ENCODE results near the gene TWIST2. TPM values are rescaled to one million over a fixed set of nuclear protein-coding genes. Genes with fewer than 3 reads are reported as not detected.
A peak's percentile ranks its signal among the peaks of the same experiment; 100 is the strongest.

TWIST2 gene
- total RNA-seq, 1 experiment from 2014 or later, result 5.0 TPM

DNA sequence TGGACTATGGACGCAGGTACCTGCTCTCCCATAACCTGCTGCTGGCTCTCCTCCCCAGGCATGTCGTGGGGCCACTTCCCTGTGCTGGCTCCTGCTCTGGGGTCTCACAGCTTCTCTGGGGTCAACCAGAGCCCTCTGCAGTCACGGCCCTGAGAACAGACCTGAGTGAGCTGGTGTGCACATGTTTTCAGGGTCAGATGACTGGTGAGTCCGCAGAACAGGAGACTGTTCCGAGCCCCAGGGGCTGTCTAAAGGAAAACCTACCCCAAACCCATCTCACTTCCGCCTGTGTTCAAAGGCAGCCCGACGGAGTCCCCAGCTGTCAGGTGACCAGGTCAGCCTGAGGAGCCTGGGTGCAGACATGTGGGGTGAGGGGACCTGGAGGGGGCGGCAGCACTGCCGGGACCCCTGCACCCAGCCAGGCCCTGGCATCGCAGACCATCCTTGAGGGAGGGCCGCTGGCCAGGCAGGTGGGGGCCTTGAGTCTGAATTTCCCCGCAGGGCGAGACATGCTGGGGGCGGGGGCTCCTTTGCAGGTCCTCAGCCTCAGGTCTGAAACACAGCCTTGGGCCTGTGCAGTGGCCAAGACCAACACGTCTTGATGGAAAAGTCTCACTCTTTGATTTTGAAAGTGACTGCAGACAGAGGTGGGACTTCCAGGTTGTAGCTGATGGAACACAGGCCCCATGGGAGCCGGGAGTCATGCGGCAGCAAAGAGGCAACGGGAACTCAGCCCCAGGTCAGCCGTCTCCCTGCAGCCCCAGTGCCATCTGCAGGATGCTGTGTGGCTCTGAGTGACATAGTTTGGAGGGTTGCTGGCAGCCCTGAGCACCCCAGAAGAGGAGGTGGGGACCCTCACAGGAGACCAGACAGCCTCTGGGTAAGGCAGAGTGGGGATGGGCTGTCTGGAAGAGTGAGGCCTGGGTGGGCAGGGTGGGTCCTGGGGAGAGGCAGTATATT is 65.3 kb downstream of the TWIST2 start:
- ChIA-PET POLR2A (ENCODE audit: unreplicated experiment) (no interaction called here), CTCF (no interaction called here)
- DNase-seq, result no peak
- Histone ChIP-seq H3K27me3 (ENCODE audit: insufficient read depth, low read depth) (peaks cover 37% of the 10 kb centered on the region), H3K4me2 (no peak overlapping the region), H3K36me3 (ENCODE audit: low read depth) (no peaks in the 10 kb centered on the region), H3F3A (ENCODE audit: insufficient read depth, low read depth) (peaks cover 11% of the 10 kb centered on the region), H3K9me3 (ENCODE audit: insufficient read depth, low read depth) (no peaks in the 10 kb centered on the region), H3K9me2 (ENCODE audit: insufficient read depth) (no peaks in the 10 kb centered on the region), H3K4me1 (replicated peaks; ENCODE audit: insufficient read depth) (0 out of 2 replicates have a peak, but pooled peaks cover 5% of the 10 kb centered on the region), H3K27ac (no peak overlapping the region), H3K4me3 (no peak overlapping the region), H4K20me1 (ENCODE audit: insufficient read depth) (no peaks in the 10 kb centered on the region), H2AFZ (no peak overlapping the region), H3K79me2 (ENCODE audit: low read depth) (no peaks in the 10 kb centered on the region)
- no TSS peak for BruUV-seq (replicated peaks)
- TF ChIP-seq CTCF (conservative IDR thresholded peaks at IDR 0.05), result no peak
- TF ChIP-seq EZH2 (IDR thresholded peaks at IDR 0.05; ENCODE audit: low read depth), result no peak
- intact Hi-C loops (cut with micrococcal nuclease; ENCODE audit: unreplicated experiment), result loop anchor here (5.0 kb wide), 1 partner anchor 51 kb away; no protein-coding TSS in a partner anchor

GRCh38 chr2:238913931-238914647 is 66.2 kb downstream of the TWIST2 start:
- Histone ChIP-seq H2AFZ (no peak overlapping the region), H3K9me2 (ENCODE audit: insufficient read depth) (no peaks in the 10 kb centered on the region), H3K36me3 (ENCODE audit: low read depth) (no peaks in the 10 kb centered on the region), H3K79me2 (ENCODE audit: low read depth) (no peaks in the 10 kb centered on the region), H3K9me3 (ENCODE audit: insufficient read depth, low read depth) (no peaks in the 10 kb centered on the region), H3F3A (ENCODE audit: insufficient read depth, low read depth) (peaks cover 5% of the 10 kb centered on the region; the same call in 1 of the 2 replicates), H3K27ac (no peak overlapping the region), H4K20me1 (ENCODE audit: insufficient read depth) (no peaks in the 10 kb centered on the region), H3K4me1 (replicated peaks; ENCODE audit: insufficient read depth) (0 out of 2 replicates have a peak, but pooled peaks cover 5% of the 10 kb centered on the region), H3K4me3 (no peak overlapping the region), H3K27me3 (ENCODE audit: insufficient read depth, low read depth) (peaks cover 45% of the 10 kb centered on the region), H3K4me2 (peak overlapping the region; percentile 34)
- BruUV-seq (replicated peaks), result no TSS peak
- TF ChIP-seq EZH2 (IDR thresholded peaks at IDR 0.05; ENCODE audit: low read depth) (no peak), CTCF (conservative IDR thresholded peaks at IDR 0.05) (no peak)
- ChIA-PET CTCF (no interaction called here), POLR2A (ENCODE audit: unreplicated experiment) (no interaction called here)
- intact Hi-C loops (cut with micrococcal nuclease; ENCODE audit: unreplicated experiment), result loop anchor here (5.0 kb wide), 1 partner anchor 52 kb away; no protein-coding TSS in a partner anchor
- DNase-seq, result no peak

- H3K36me3 ChIP-seq (ENCODE audit: low read depth), result no peaks in the 10 kb centered on the region
These were observed 66.7 kb downstream of the TWIST2 start for GRCh38 chr2:238914648-238915015.

More at GRCh38 chr2:238914648-238915015, 66.7 kb downstream of the TWIST2 start:
- intact Hi-C loops (cut with micrococcal nuclease; ENCODE audit: unreplicated experiment), result loop anchor here (5.0 kb wide), 1 partner anchor 52 kb away; no protein-coding TSS in a partner anchor
- Histone ChIP-seq H3K79me2 (ENCODE audit: low read depth) (no peaks in the 10 kb centered on the region), H3K4me1 (replicated peaks; ENCODE audit: insufficient read depth) (0 out of 2 replicates have a peak, but pooled peaks cover 5% of the 10 kb centered on the region), H3K9me2 (ENCODE audit: insufficient read depth) (no peaks in the 10 kb centered on the region), H3K4me3 (no peak overlapping the region), H3K9me3 (ENCODE audit: insufficient read depth, low read depth) (no peaks in the 10 kb centered on the region), H3K27me3 (ENCODE audit: insufficient read depth, low read depth) (peaks cover 45% of the 10 kb centered on the region), H2AFZ (no peak overlapping the region), H4K20me1 (ENCODE audit: insufficient read depth) (no peaks in the 10 kb centered on the region), H3F3A (ENCODE audit: insufficient read depth, low read depth) (peaks cover 5% of the 10 kb centered on the region; the same call in 1 of the 2 replicates), H3K4me2 (peak overlapping the region; percentile 34), H3K27ac (no peak overlapping the region)
- no peak for TF ChIP-seq EZH2 (IDR thresholded peaks at IDR 0.05; ENCODE audit: low read depth)
- no peak for TF ChIP-seq CTCF (conservative IDR thresholded peaks at IDR 0.05)
- no TSS peak for BruUV-seq (replicated peaks)
- DNase-seq, result no peak
- POLR2A ChIA-PET (ENCODE audit: unreplicated experiment), result no interaction called here
- CTCF ChIA-PET, result no interaction called here
